RWPE2 (cell line): Measurements from ENCODE around the gene CDS2.

Source experiments
- ATAC-seq: fragments of 200-7000 bp; cut with Tn5 transposase; 3 replicates; pipeline ENCODE4 v1.9.1; 2021; ENCODE audit warnings: low read depth
- DNase-seq: peaks from one replicate; pipeline ENCODE4 v3.0.0-alpha.2; 2020; ENCODE audit warnings: low spot score
- H3K27ac ChIP-seq: fragments of 450-650 bp; 2 replicates; pipeline ENCODE4 v1.5.1; 2017; ENCODE audit warnings: mild to moderate bottlenecking; ENCODE audit not compliant: poor library complexity, severe bottlenecking
- H3K27me3 ChIP-seq: fragments of 250-450 bp; sonication (Bioruptor Pico); 2 replicates; pipeline ENCODE4 v1.5.1; 2021; ENCODE audit warnings: mild to moderate bottlenecking, moderate library complexity; ENCODE audit not compliant: insufficient read depth, poor library complexity, severe bottlenecking
- H3K36me3 ChIP-seq: fragments of 250-450 bp; sonication (Bioruptor Pico); 2 replicates; pipeline ENCODE4 v1.5.1; 2020; ENCODE audit warnings: low read depth, mild to moderate bottlenecking, moderate library complexity
- H3K4me1 ChIP-seq: fragments of 250-450 bp; sonication (Bioruptor Pico); 2 replicates; pipeline ENCODE4 v1.5.1; 2021; ENCODE audit warnings: mild to moderate bottlenecking, moderate library complexity; ENCODE audit not compliant: insufficient read depth, poor library complexity, severe bottlenecking
- H3K4me3 ChIP-seq: fragments of 250-450 bp; sonication (Bioruptor Pico); 2 replicates; pipeline ENCODE4 v1.5.1; 2021; ENCODE audit warnings: mild to moderate bottlenecking, moderate library complexity; ENCODE audit not compliant: severe bottlenecking
- H3K9me3 ChIP-seq: fragments of 250-450 bp; sonication (Bioruptor Pico); 2 replicates; pipeline ENCODE4 v1.5.1; 2021; ENCODE audit warnings: mild to moderate bottlenecking, moderate library complexity; ENCODE audit not compliant: severe bottlenecking
- TF ChIP-seq, protein P1 (sequence below): fragments of 450-650 bp; IDR thresholded peaks from one replicate; pipeline ENCODE4 v1.5.1; 2017; ENCODE audit warnings: mild to moderate bottlenecking, moderate library complexity; ENCODE audit not compliant: poor library complexity, severe bottlenecking

The CDS2 gene

GRCh38 chr20:5143851-5144250 is 17.0 kb downstream of the CDS2 start:
- Histone ChIP-seq H3K4me3 (no peak overlapping the region), H3K4me1 (no peaks in the 10 kb centered on the region), H3K9me3 (no peaks in the 10 kb centered on the region), H3K36me3 (0 out of 2 replicates have a peak, but pooled peaks cover 8% of the 10 kb centered on the region), H3K27me3 (no peaks in the 10 kb centered on the region), H3K27ac (no peak overlapping the region)
- ATAC-seq (no peak), DNase-seq (no peak)
- TF ChIP-seq, protein P1, sequence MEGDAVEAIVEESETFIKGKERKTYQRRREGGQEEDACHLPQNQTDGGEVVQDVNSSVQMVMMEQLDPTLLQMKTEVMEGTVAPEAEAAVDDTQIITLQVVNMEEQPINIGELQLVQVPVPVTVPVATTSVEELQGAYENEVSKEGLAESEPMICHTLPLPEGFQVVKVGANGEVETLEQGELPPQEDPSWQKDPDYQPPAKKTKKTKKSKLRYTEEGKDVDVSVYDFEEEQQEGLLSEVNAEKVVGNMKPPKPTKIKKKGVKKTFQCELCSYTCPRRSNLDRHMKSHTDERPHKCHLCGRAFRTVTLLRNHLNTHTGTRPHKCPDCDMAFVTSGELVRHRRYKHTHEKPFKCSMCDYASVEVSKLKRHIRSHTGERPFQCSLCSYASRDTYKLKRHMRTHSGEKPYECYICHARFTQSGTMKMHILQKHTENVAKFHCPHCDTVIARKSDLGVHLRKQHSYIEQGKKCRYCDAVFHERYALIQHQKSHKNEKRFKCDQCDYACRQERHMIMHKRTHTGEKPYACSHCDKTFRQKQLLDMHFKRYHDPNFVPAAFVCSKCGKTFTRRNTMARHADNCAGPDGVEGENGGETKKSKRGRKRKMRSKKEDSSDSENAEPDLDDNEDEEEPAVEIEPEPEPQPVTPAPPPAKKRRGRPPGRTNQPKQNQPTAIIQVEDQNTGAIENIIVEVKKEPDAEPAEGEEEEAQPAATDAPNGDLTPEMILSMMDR, result no peak

GRCh38 chr20:5145365-5146098 is 18.7 kb downstream of the CDS2 start:
- TF ChIP-seq, protein P1, result no peak
- peaks cover 3% of the 10 kb centered on the region for H3K4me1 ChIP-seq
- H3K27ac ChIP-seq, result no peak overlapping the region

DNA sequence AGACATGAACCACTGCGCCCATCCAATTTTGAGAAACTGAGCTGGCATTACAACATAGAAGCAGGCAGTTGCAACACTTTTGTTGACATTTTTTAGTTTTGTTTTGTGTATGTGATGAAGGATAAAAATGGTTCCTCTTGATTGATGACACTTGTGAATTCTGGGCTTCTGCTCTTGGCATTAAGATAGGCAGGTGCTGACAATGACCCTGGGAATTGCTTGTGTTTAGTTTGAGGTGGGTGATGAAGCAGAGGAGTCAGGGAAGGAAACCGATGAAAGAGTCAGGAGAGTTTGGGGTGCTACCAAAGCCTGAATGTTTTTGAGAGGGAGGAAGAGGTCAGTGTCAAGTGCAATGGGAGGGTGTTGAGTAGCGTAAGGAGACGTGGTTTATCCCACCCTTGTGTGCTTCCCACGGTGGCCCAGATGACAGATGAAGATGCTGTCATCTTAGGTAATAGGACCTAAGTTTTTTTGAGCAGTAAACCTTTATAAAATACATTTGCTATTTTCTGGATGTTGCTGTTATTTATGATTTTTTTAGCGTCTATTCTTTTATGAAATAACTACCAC is 19.4 kb downstream of the CDS2 start:
- H3K4me3 ChIP-seq, result no peak overlapping the region
- no peaks in the 10 kb centered on the region for H3K27me3 ChIP-seq
- no peak for DNase-seq
- ATAC-seq, result no peak
- no peaks in the 10 kb centered on the region for H3K9me3 ChIP-seq
- TF ChIP-seq, protein P1, result no peak
- 0 out of 2 replicates have a peak, but pooled peaks cover 8% of the 10 kb centered on the region for H3K36me3 ChIP-seq
- peaks cover 3% of the 10 kb centered on the region for H3K4me1 ChIP-seq
- H3K27ac ChIP-seq, result no peak overlapping the region

More at GRCh38 chr20:5145365-5146098, 18.7 kb downstream of the CDS2 start:
- H3K27me3 ChIP-seq, result no peaks in the 10 kb centered on the region
- H3K36me3 ChIP-seq, result 0 out of 2 replicates have a peak, but pooled peaks cover 8% of the 10 kb centered on the region
- no peaks in the 10 kb centered on the region for H3K9me3 ChIP-seq
- ATAC-seq (no peak), DNase-seq (no peak)
- no peak overlapping the region for H3K4me3 ChIP-seq

DNA sequence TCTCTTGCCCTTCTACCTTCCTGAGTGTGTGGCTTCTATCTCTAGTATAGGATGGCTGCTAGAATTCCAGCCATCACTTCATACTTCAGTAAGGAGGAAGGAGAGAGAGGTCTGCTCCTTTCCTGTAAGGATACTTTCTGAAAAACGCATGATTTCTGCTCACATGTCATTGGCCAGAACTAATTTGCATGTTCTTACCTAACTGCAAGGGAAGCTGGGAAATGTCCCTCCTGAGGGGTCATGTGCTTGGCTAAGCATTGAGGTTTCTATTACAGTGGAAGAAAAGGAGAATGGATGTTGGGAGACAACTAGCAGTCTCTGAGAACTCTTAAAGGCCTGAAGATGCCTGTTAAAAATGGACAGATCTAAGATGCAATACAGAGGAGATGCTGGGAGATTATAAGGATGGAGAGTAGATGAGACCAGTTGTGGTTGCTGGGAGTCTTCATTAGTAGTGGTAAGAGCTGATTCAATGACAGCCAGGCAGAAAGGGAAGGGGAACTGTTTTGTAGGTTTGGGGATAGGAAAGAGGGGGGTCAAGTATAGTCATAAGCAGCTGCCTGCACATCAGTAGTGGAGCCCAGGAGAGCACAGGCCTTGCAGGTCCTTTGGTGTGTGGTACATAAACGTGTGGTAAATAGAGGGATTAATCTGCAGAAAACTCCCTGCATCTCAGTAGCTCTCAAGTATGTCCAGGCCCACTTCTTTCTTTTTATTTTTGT is 20.2 kb downstream of the CDS2 start:
- TF ChIP-seq, protein P1, result no peak
- H3K27me3 ChIP-seq, result no peaks in the 10 kb centered on the region
- no peak for DNase-seq
- H3K9me3 ChIP-seq, result no peaks in the 10 kb centered on the region
- ATAC-seq, result no peak
- H3K27ac ChIP-seq, result no peak overlapping the region
- 0 out of 2 replicates have a peak, but pooled peaks cover 8% of the 10 kb centered on the region for H3K36me3 ChIP-seq
- no peak overlapping the region for H3K4me3 ChIP-seq
- H3K4me1 ChIP-seq, result peaks cover 3% of the 10 kb centered on the region
